IMR-90 (cell line): Measurements from ENCODE around the gene ALDH2. TPM values are rescaled to one million over a fixed set of nuclear protein-coding genes. Genes with fewer than 3 reads are reported as not detected.

Experiments used
- ATAC-seq: fragments of 200-7000 bp; cut with Tn5 transposase; 2 replicates; pipeline ENCODE4 v1.9.1; 2020; ENCODE audit warnings: low read depth, mild to moderate bottlenecking, moderate library complexity
- BruUV-seq: library from RNA; stranded (reverse); fragments of 400-500 nt; replicated peaks from 2 replicates; lab custom pipeline; 2021; lab: Mats Ljungman, UMichigan
- CTCF ChIA-PET: fragments of 300-600 bp; formaldehyde crosslinking; extraction: SDS; loops from one replicate; lab custom pipeline; 2021; ENCODE audit warnings: antibody characterized with exemption; lab: Yijun Ruan, JAX
- POLR2A ChIA-PET: fragments of 300-600 bp; sonication (Branson Sonifier 250); formaldehyde crosslinking; loops from one replicate; lab custom pipeline; 2022; ENCODE audit warnings: antibody characterized with exemption; ENCODE audit not compliant: unreplicated experiment; lab: Charles Lee
- DNase-seq: peaks from one replicate; pipeline ENCODE4 v3.0.0; 2013
- H2AFZ ChIP-seq: replicated peaks from 2 replicates; pipeline ENCODE3; 2013; ENCODE audit warnings: low read length, mild to moderate bottlenecking; ENCODE audit not compliant: poor library complexity
- H2AK5ac ChIP-seq: 2 replicates; pipeline ENCODE4 v1.6.1; 2013; ENCODE audit warnings: low read depth, low read length, inconsistent platforms
- H2AK9ac ChIP-seq: replicated peaks from 2 replicates; pipeline ENCODE3; 2013; ENCODE audit warnings: mild to moderate bottlenecking, low read depth, low read length, moderate library complexity; ENCODE audit not compliant: poor library complexity
- H2BK120ac ChIP-seq: 2 replicates; pipeline ENCODE4 v1.6.1; 2013; ENCODE audit warnings: low read depth, low read length, inconsistent platforms
- H2BK15ac ChIP-seq: 3 replicates; pipeline ENCODE4 v1.6.1; 2013; ENCODE audit warnings: low read depth, low read length, inconsistent platforms
- H2BK20ac ChIP-seq: 2 replicates; pipeline ENCODE4 v1.6.1; 2013; ENCODE audit warnings: low read depth, mild to moderate bottlenecking, inconsistent platforms, low read length, moderate library complexity
- H2BK5ac ChIP-seq: 2 replicates; pipeline ENCODE4 v1.6.1; 2013; ENCODE audit warnings: mild to moderate bottlenecking, low read depth, low read length, inconsistent platforms; ENCODE audit not compliant: poor library complexity, severe bottlenecking
- H3K14ac ChIP-seq: replicated peaks from 2 replicates; pipeline ENCODE4 v1.6.1; 2013; ENCODE audit warnings: low read depth, low read length, inconsistent platforms
- H3K18ac ChIP-seq: 2 replicates; pipeline ENCODE4 v1.6.1; 2013; ENCODE audit warnings: low read depth, low read length, control low read depth
- H3K23ac ChIP-seq: 2 replicates; pipeline ENCODE4 v1.6.1; 2013; ENCODE audit warnings: low read depth, low read length, inconsistent platforms
- H3K27ac ChIP-seq: 2 replicates; pipeline ENCODE4 v1.5.1; 2013; ENCODE audit warnings: mild to moderate bottlenecking, control low read depth, low read length; ENCODE audit not compliant: insufficient read depth
- H3K27me3 ChIP-seq: 2 replicates; pipeline ENCODE4 v1.6.1; 2013; ENCODE audit warnings: low read length; ENCODE audit not compliant: control insufficient read depth, insufficient read depth
- H3K36me3 ChIP-seq: 2 replicates; pipeline ENCODE4 v1.6.1; 2013; ENCODE audit warnings: low read length, mixed read lengths; ENCODE audit not compliant: control insufficient read depth, insufficient read depth
- H3K4ac ChIP-seq: 2 replicates; pipeline ENCODE4 v1.6.1; 2013; ENCODE audit warnings: low read depth, low read length, inconsistent platforms
- H3K4me1 ChIP-seq: 2 replicates; pipeline ENCODE4 v1.6.1; 2013; ENCODE audit warnings: low read length, mixed read lengths; ENCODE audit not compliant: control insufficient read depth, insufficient read depth
- H3K4me2 ChIP-seq: 2 replicates; pipeline ENCODE4 v1.6.1; 2013; ENCODE audit warnings: low read depth, mild to moderate bottlenecking, control low read depth, low read length, moderate library complexity
- H3K4me3 ChIP-seq: 2 replicates; pipeline ENCODE4 v1.5.1; 2013; ENCODE audit warnings: low read depth, mild to moderate bottlenecking, control low read depth, low read length, moderate library complexity; ENCODE audit not compliant: insufficient read depth
- H3K56ac ChIP-seq: 2 replicates; pipeline ENCODE4 v1.6.1; 2013; ENCODE audit warnings: low read length, inconsistent platforms; ENCODE audit not compliant: insufficient read depth; ENCODE audit errors: extremely low read depth
- H3K79me1 ChIP-seq, 2 experiments: 2 replicates each; pipeline ENCODE4 v1.6.1; 2013; ENCODE audit warnings: low read length in 2 of 2, inconsistent platforms in 1 of 2, low read depth in 1 of 2
- H3K9ac ChIP-seq: 2 replicates; pipeline ENCODE4 v1.6.1; 2013; ENCODE audit warnings: low read depth, low read length, control low read depth
- H3K9me1 ChIP-seq: 2 replicates; pipeline ENCODE4 v1.6.1; 2013; ENCODE audit warnings: low read length, inconsistent platforms; ENCODE audit not compliant: insufficient read depth
- H3K9me3 ChIP-seq: 2 replicates; pipeline ENCODE4 v1.6.1; 2013; ENCODE audit warnings: low read length; ENCODE audit not compliant: control insufficient read depth, insufficient read depth
- H4K20me1 ChIP-seq: 2 replicates; pipeline ENCODE4 v1.6.1; 2013; ENCODE audit warnings: low read length, inconsistent platforms; ENCODE audit not compliant: insufficient read depth
- H4K5ac ChIP-seq: 2 replicates; pipeline ENCODE4 v1.6.1; 2013; ENCODE audit warnings: mild to moderate bottlenecking, low read depth, low read length, control low read depth
- H4K8ac ChIP-seq, 2 experiments: 2 replicates each; pipeline ENCODE4 v1.6.1; 2013; ENCODE audit warnings: low read depth in 2 of 2, low read length in 2 of 2, control low read depth in 1 of 2, inconsistent platforms in 1 of 2
- H4K91ac ChIP-seq: 2 replicates; pipeline ENCODE4 v1.6.1; 2013; ENCODE audit warnings: low read depth, low read length, inconsistent platforms; ENCODE audit not compliant: insufficient read depth
- BHLHE40 ChIP-seq: fragments of 150-350 bp; IDR thresholded peaks from 2 replicates; pipeline ENCODE4 v1.6.1; 2016; ENCODE audit warnings: mild to moderate bottlenecking, low read depth, low read length
- WGBS, 2 experiments: methylation state at CpG; one replicate each; pipeline versions ENCODE4 v1.1.5 to v1.1.7; 2013; ENCODE audit warnings: missing lambda C conversion rate in 2 of 2; ENCODE audit not compliant: insufficient read length in 1 of 2; ENCODE audit errors: extremely low coverage in 2 of 2; 5-methylcytosine and 5-hydroxymethylcytosine counted together
- dilution Hi-C: fragments of 300-500 bp; cut with HindIII; formaldehyde crosslinking; loops from one replicate; pipeline ENCODE4 v1.14.3; 2018; ENCODE audit warnings: low sequenced_read_pairs; ENCODE audit not compliant: unreplicated experiment
- in situ Hi-C: fragments of 300-500 bp; cut with MboI; formaldehyde crosslinking; loops from 3 replicates; pipeline ENCODE4 v1.14.3; 2019; ENCODE audit warnings: low sequenced_read_pairs, inconsistent platforms, mixed read lengths
- intact Hi-C: fragments of 100-400 bp; cut with micrococcal nuclease; formaldehyde crosslinking; loops from 2 replicates; pipeline ENCODE4 v1.10.0; 2022
- polyA plus RNA-seq, 3 experiments: library from polyadenylated mRNA; depleted of rRNA; stranded (reverse); fragments of >200 nt; gene quantifications; 2 replicates each; pipeline ENCODE4 v1.2.3, GENCODE V29; 2012; ENCODE audit warnings: low replicate concordance in 1 of 3
- total RNA-seq: library from RNA; depleted of rRNA; stranded (reverse); fragments of >200 nt; gene quantifications from 2 replicates; pipeline ENCODE4 v1.2.3, GENCODE V29; 2012
- TF ChIP-seq, protein P1 (sequence below): conservative IDR thresholded peaks from 2 replicates; pipeline ENCODE4 v1.5.1; 2012; ENCODE audit warnings: mild to moderate bottlenecking, low read depth, low read length, improper control_type of control experiment

ALDH2 gene
- total and polyA plus RNA-seq, 2 of the 4 experiments (the other 2 are of a cell fraction), result 16.0 to 41.2 TPM

DNA sequence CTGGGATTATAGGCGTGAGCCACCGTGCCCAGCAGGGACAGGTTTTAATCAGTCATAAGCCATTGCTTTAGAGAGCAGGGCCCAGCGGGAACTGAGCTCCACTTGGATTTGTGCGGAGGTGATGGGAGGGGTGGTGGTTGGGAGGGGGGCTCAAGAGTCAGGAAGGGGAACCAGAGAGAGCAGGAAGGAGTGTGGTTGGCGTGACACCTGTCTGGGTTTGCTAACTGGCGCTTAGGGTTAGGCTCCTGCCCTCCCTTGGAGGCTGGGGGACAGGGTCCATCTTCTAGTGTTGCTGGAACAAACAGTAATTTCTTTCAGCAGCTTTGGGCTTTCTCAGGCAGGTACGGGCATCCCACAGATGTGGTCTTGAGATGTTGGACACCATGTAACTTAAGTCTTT lies 7.5 kb upstream of the ALDH2 start:
- H2BK120ac ChIP-seq, result no peak overlapping the region
- no peak overlapping the region for H3K14ac ChIP-seq
- H4K8ac ChIP-seq, result no peak overlapping the region
- H4K91ac ChIP-seq, result no peak overlapping the region
- no peak overlapping the region for H3K18ac ChIP-seq
- intact Hi-C loops (no loop called here), in situ Hi-C loops (loop anchor here (5.0 kb wide), 1 partner anchor 53 kb away; no protein-coding TSS in a partner anchor), dilution Hi-C loops (no loop called here)
- peaks cover 16% of the 10 kb centered on the region for H3K36me3 ChIP-seq
- H2AK5ac ChIP-seq, result no peak overlapping the region
- no peak overlapping the region for H2AK9ac ChIP-seq
- WGBS, 2 experiments, result 81% methylated on average over 3 of the region's 7 CpGs; no CpG with 5 or more reads in 1 of the 2 experiments
- no peak overlapping the region for H2BK5ac ChIP-seq
- no peaks in the 10 kb centered on the region for H3K9me1 ChIP-seq
- H3K56ac ChIP-seq, result no peak overlapping the region
- no peak overlapping the region for H3K27ac ChIP-seq
- H3K9ac ChIP-seq, result no peak overlapping the region
- H3K4me1 ChIP-seq, result peaks cover 14% of the 10 kb centered on the region; the same call in 1 of the 2 replicates
- no TSS peak for BruUV-seq
- H4K20me1 ChIP-seq, result no peaks in the 10 kb centered on the region
- H3K4me2 ChIP-seq, result no peak overlapping the region
- TF ChIP-seq BHLHE40, result no peak
- TF ChIP-seq, protein P1, sequence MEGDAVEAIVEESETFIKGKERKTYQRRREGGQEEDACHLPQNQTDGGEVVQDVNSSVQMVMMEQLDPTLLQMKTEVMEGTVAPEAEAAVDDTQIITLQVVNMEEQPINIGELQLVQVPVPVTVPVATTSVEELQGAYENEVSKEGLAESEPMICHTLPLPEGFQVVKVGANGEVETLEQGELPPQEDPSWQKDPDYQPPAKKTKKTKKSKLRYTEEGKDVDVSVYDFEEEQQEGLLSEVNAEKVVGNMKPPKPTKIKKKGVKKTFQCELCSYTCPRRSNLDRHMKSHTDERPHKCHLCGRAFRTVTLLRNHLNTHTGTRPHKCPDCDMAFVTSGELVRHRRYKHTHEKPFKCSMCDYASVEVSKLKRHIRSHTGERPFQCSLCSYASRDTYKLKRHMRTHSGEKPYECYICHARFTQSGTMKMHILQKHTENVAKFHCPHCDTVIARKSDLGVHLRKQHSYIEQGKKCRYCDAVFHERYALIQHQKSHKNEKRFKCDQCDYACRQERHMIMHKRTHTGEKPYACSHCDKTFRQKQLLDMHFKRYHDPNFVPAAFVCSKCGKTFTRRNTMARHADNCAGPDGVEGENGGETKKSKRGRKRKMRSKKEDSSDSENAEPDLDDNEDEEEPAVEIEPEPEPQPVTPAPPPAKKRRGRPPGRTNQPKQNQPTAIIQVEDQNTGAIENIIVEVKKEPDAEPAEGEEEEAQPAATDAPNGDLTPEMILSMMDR, result no peak
- ATAC-seq (no peak), DNase-seq (no peak)
- no peak overlapping the region for H3K4me3 ChIP-seq
- no peak overlapping the region for H2BK15ac ChIP-seq
- H4K5ac ChIP-seq, result no peak overlapping the region
- H3K4ac ChIP-seq, result no peak overlapping the region
- ChIA-PET POLR2A (no interaction called here), CTCF (interaction anchor here (0.6 kb wide), 1 partner anchor 166 kb away, joined by 3 read pairs; no protein-coding TSS in a partner anchor)
- H3K27me3 ChIP-seq, result no peaks in the 10 kb centered on the region
- H3K79me1 ChIP-seq, result no peaks in the 10 kb centered on the region
- H3K23ac ChIP-seq, result no peak overlapping the region
- H2BK20ac ChIP-seq, result no peak overlapping the region
- H3K9me3 ChIP-seq, result no peaks in the 10 kb centered on the region
- no peak overlapping the region for H2AFZ ChIP-seq
